SU-DHL-6 (cell line): ENCODE measurements around the gene ACAA2.

Source experiments
- H2AFZ ChIP-seq: fragments of 200-600 bp; sonication (generic); 2 replicates; pipeline ENCODE4 v1.6.1; 2014; ENCODE audit warnings: low read depth, mild to moderate bottlenecking, moderate library complexity, mixed read lengths, antibody characterized with exemption, low read length; ENCODE audit not compliant: severe bottlenecking
- H3F3A ChIP-seq: fragments of 200-600 bp; shearing (Covaris generic); 2 replicates; pipeline ENCODE4 v1.6.0; 2016; ENCODE audit warnings: antibody characterized with exemption, mild to moderate bottlenecking; ENCODE audit not compliant: insufficient read depth
- H3K27ac ChIP-seq: fragments of 200-600 bp; sonication (generic); 2 replicates; pipeline ENCODE4 v1.5.1; 2016; ENCODE audit warnings: low read depth, mild to moderate bottlenecking, low read length, moderate library complexity, mixed read lengths
- H3K27me3 ChIP-seq: fragments of 200-600 bp; sonication (generic), shearing (Covaris generic); 2 replicates; pipeline ENCODE4 v1.6.0; 2014; ENCODE audit warnings: mild to moderate bottlenecking, low read length
- H3K36me3 ChIP-seq: fragments of 200-600 bp; sonication (generic); 2 replicates; pipeline ENCODE4 v1.6.1; 2014; ENCODE audit warnings: mild to moderate bottlenecking, low read length, mixed read lengths
- H3K4me2 ChIP-seq: fragments of 300-600, 200-600 bp; shearing (Covaris generic), sonication (generic); 2 replicates; pipeline ENCODE4 v1.6.0; 2014; ENCODE audit warnings: low read length, low read depth, mild to moderate bottlenecking; ENCODE audit not compliant: poor library complexity, severe bottlenecking
- H3K4me3 ChIP-seq: fragments of 200-600 bp; sonication (generic); 2 replicates; pipeline ENCODE4 v1.5.1; 2014; ENCODE audit warnings: antibody characterized with exemption, low read length, mild to moderate bottlenecking, mixed read lengths; ENCODE audit not compliant: insufficient read depth, poor library complexity, severe bottlenecking
- H3K79me2 ChIP-seq: fragments of 200-600 bp; sonication (generic); 2 replicates; pipeline ENCODE4 v1.6.1; 2014; ENCODE audit warnings: mild to moderate bottlenecking, low read length, moderate library complexity; ENCODE audit not compliant: insufficient read depth
- H3K9ac ChIP-seq: fragments of 200-600 bp; sonication (generic); 2 replicates; pipeline ENCODE4 v1.7.0; 2014; ENCODE audit warnings: mild to moderate bottlenecking, low read length
- H3K9me2 ChIP-seq: fragments of 200-600 bp; sonication (generic); replicated peaks from 2 replicates; pipeline ENCODE4 v1.6.1; 2014; ENCODE audit warnings: low read length; ENCODE audit not compliant: insufficient read depth
- H3K9me3 ChIP-seq: fragments of 200-600 bp; sonication (generic); 2 replicates; pipeline ENCODE4 v1.6.1; 2014; ENCODE audit warnings: low read length, mixed read lengths; ENCODE audit not compliant: insufficient read depth
- H4K20me1 ChIP-seq: fragments of 200-600 bp; sonication (generic); 2 replicates; pipeline ENCODE4 v1.6.1; 2014; ENCODE audit warnings: low read depth, mild to moderate bottlenecking, antibody characterized with exemption, low read length, moderate library complexity, mixed read lengths
- EZH2phosphoT487 ChIP-seq: fragments of 200-600 bp; sonication (generic), shearing (Covaris generic); conservative IDR thresholded peaks from 2 replicates; pipeline ENCODE4 v1.6.1; 2018; ENCODE audit warnings: mild to moderate bottlenecking, antibody characterized with exemption, low read length, moderate library complexity, mixed read lengths
- TF ChIP-seq, protein P1 (sequence below): fragments of 200-600 bp; sonication (generic); IDR thresholded peaks from one replicate; pipeline ENCODE4 v1.5.1; 2017; ENCODE audit warnings: antibody characterized with exemption, mild to moderate bottlenecking, low read length, moderate library complexity; ENCODE audit not compliant: insufficient read depth, poor library complexity, severe bottlenecking

Gene ACAA2

DNA sequence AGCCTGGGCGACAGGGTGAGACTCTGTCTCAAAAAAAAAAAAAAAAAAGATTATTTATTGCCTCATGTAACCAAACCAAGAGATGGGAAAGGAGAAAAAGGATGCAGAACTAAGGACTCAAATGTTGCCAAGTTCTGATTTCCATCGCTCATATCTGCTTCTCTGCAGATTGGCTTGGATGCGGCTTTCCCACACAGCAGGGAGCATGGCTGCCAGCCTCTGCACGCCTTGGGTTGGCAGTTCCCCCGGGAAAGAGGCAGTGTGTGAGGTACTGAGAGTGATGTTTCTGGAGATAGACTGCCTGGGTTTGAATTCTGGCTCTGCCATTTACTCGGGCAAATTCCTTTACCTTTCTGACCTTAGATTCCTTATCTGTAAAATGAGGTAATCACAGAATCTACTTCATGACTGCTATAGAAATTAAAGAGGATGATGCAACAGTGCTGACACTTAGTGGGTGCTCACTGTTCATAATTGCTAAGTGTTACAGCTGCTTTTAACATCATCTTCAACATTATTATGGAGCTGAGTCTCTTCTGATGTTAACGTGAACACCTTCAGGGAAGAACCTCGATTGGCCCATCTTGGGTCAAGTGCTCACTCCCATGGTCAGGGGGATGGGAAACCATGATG lies 68.8 kb downstream of the ACAA2 start:
- Histone ChIP-seq H3K27ac (no peak overlapping the region), H3K9ac (no peak overlapping the region), H3K9me2 (no peaks in the 10 kb centered on the region), H3F3A (no peaks in the 10 kb centered on the region), H3K36me3 (no peaks in the 10 kb centered on the region), H3K4me3 (no peak overlapping the region), H3K27me3 (no peaks in the 10 kb centered on the region), H4K20me1 (no peaks in the 10 kb centered on the region), H3K9me3 (no peaks in the 10 kb centered on the region), H2AFZ (no peak overlapping the region), H3K4me2 (no peak overlapping the region), H3K79me2 (no peaks in the 10 kb centered on the region)
- TF ChIP-seq EZH2phosphoT487 = no peak
- TF ChIP-seq, protein P1, sequence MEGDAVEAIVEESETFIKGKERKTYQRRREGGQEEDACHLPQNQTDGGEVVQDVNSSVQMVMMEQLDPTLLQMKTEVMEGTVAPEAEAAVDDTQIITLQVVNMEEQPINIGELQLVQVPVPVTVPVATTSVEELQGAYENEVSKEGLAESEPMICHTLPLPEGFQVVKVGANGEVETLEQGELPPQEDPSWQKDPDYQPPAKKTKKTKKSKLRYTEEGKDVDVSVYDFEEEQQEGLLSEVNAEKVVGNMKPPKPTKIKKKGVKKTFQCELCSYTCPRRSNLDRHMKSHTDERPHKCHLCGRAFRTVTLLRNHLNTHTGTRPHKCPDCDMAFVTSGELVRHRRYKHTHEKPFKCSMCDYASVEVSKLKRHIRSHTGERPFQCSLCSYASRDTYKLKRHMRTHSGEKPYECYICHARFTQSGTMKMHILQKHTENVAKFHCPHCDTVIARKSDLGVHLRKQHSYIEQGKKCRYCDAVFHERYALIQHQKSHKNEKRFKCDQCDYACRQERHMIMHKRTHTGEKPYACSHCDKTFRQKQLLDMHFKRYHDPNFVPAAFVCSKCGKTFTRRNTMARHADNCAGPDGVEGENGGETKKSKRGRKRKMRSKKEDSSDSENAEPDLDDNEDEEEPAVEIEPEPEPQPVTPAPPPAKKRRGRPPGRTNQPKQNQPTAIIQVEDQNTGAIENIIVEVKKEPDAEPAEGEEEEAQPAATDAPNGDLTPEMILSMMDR = no peak

DNA sequence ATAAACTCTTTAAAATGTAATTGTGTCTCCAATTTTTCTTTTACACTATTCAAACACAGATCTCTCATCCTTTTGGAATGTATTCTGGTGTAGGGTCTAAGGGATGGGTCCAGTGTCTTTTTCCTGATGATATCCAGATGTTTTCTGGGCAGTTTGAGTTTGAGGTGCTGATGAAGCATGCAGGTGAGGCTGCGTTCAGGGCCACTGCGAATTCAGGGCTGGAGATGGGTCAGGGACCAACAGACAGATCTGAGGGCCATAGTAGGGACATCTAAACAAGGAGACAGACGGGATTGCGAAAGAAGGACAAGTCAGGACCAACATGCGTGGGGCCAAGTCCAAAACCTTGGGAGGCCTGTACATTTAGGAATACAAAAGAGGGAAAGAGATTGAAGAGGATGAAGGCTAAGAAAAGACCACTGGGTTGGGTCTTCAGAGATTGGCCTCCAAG lies 70.2 kb downstream of the ACAA2 start:
- Histone ChIP-seq H3K27me3 (no peaks in the 10 kb centered on the region), H3K9me3 (no peaks in the 10 kb centered on the region), H3F3A (no peaks in the 10 kb centered on the region), H3K4me2 (no peak overlapping the region), H3K36me3 (no peaks in the 10 kb centered on the region), H3K27ac (no peak overlapping the region), H3K9me2 (no peaks in the 10 kb centered on the region), H3K9ac (no peak overlapping the region), H2AFZ (no peak overlapping the region), H3K79me2 (no peaks in the 10 kb centered on the region), H3K4me3 (no peak overlapping the region), H4K20me1 (no peaks in the 10 kb centered on the region)
- TF ChIP-seq, protein P1 = no peak
- no peak for TF ChIP-seq EZH2phosphoT487

DNA sequence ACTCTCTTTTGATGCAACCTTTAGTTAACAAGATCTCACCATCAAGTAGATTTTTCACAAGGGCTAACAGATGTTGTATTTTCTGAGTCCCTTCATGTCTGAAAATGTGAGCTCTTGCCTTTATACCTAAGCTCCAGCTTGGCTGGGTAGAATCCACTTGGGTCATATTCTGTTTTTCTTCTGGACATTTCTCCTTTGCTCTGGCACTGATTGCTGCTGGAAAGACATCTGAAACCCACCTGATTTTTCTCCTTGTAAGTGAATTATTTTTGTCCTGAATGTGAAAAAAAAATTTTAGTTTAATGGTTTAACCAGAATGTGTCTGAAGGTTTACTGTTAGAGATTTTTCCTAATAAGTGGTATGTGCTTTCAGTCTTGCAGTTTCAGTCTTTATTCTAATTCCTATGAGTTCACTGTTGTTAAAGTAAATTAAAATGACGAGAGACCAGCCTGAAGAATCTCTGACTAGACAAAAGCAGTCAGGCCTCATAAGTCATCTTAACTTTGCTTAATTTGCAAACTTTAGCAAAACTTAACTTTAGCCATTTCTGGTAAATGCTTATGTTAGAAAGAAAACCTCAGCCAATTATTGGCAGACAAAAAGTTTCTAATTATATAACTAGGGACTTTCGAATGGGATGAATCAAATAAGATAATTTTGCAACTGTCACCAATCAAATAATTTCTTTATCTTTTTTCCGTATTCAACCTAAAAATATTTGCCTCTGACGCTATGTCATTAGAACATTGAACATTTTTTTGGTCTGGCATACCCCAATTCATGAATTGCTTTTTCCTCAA lies 70.8 kb downstream of the ACAA2 start:
- Histone ChIP-seq H4K20me1 (no peaks in the 10 kb centered on the region), H3K36me3 (no peaks in the 10 kb centered on the region), H3K4me2 (no peak overlapping the region), H3K27ac (no peak overlapping the region), H3F3A (no peaks in the 10 kb centered on the region), H3K79me2 (no peaks in the 10 kb centered on the region), H2AFZ (no peak overlapping the region), H3K9me3 (no peaks in the 10 kb centered on the region), H3K4me3 (no peak overlapping the region), H3K27me3 (no peaks in the 10 kb centered on the region), H3K9ac (no peak overlapping the region), H3K9me2 (no peaks in the 10 kb centered on the region)
- TF ChIP-seq, protein P1 = no peak
- no peak for TF ChIP-seq EZH2phosphoT487
